BLaER1 (cell line): Measurements from ENCODE around the gene DNHD1.

Experiments
- H3K27ac ChIP-seq: shearing (Covaris generic); formaldehyde crosslinking; 2 replicates; pipeline ENCODE4 v1.8.1; 2022
- H3K27me3 ChIP-seq: shearing (Covaris generic); formaldehyde crosslinking; 2 replicates; pipeline ENCODE4 v1.8.1; 2022
- H3K36me3 ChIP-seq: shearing (Covaris generic); formaldehyde crosslinking; 2 replicates; pipeline ENCODE4 v1.8.1; 2022
- H3K4me1 ChIP-seq: shearing (Covaris generic); formaldehyde crosslinking; 2 replicates; pipeline ENCODE4 v1.8.1; 2022
- H3K4me2 ChIP-seq: shearing (Covaris generic); formaldehyde crosslinking; 2 replicates; pipeline ENCODE4 v1.8.1; 2022
- H3K4me3 ChIP-seq: shearing (Covaris generic); formaldehyde crosslinking; 2 replicates; pipeline ENCODE4 v1.8.1; 2022
- H3K9ac ChIP-seq: shearing (Covaris generic); formaldehyde crosslinking; 2 replicates; pipeline ENCODE4 v1.8.1; 2022
- H3K9me3 ChIP-seq: shearing (Covaris generic); formaldehyde crosslinking; 2 replicates; pipeline ENCODE4 v1.8.1; 2022
- H4K20me1 ChIP-seq: shearing (Covaris generic); formaldehyde crosslinking; 2 replicates; pipeline ENCODE4 v1.8.1; 2022
- Cebpa-rat ChIP-seq: shearing (Covaris generic); IDR thresholded peaks from 2 replicates; pipeline ENCODE4 v1.8.1; 2022

DNHD1 gene

GRCh38 chr11:6609502-6610015, 112.5 kb downstream of the DNHD1 start:
- no peak overlapping the region for H3K4me2 ChIP-seq
- H3K27ac ChIP-seq = no peak overlapping the region
- H3K4me3 ChIP-seq = no peak overlapping the region
- peaks cover 56% of the 10 kb centered on the region for H3K4me1 ChIP-seq
- H3K36me3 ChIP-seq = peaks cover 45% of the 10 kb centered on the region
- no peaks in the 10 kb centered on the region; the same call in 1 of the 2 replicates for H3K27me3 ChIP-seq
- H4K20me1 ChIP-seq = peaks cover 33% of the 10 kb centered on the region; the same call in 1 of the 2 replicates
- H3K9me3 ChIP-seq = no peaks in the 10 kb centered on the region
- TF ChIP-seq Cebpa-rat = no peak
- no peak overlapping the region for H3K9ac ChIP-seq

- Histone ChIP-seq H3K9me3 (no peaks in the 10 kb centered on the region), H4K20me1 (peaks cover 26% of the 10 kb centered on the region; the same call in 1 of the 2 replicates), H3K27ac (peak overlapping the region; percentile 91; the same call in 1 of the 2 replicates), H3K36me3 (peaks cover 55% of the 10 kb centered on the region), H3K4me3 (peak overlapping the region; percentile 92), H3K4me2 (peak overlapping the region; percentile 98), H3K9ac (peak overlapping the region; percentile 94), H3K27me3 (no peaks in the 10 kb centered on the region; the same call in 1 of the 2 replicates), H3K4me1 (peaks cover 46% of the 10 kb centered on the region)
- TF ChIP-seq Cebpa-rat = no peak
Measured at GRCh38 chr11:6610591-6610990, 113.5 kb downstream of the DNHD1 start.

GRCh38 chr11:6611092-6611962, 114.2 kb downstream of the DNHD1 start:
- peaks cover 24% of the 10 kb centered on the region; the same call in 1 of the 2 replicates for H4K20me1 ChIP-seq
- peak overlapping the region; percentile 94 for H3K9ac ChIP-seq
- TF ChIP-seq Cebpa-rat = no peak
- peaks cover 39% of the 10 kb centered on the region for H3K4me1 ChIP-seq
- H3K4me3 ChIP-seq = peak overlapping the region; percentile 92
- H3K4me2 ChIP-seq = peak overlapping the region; percentile 98
- H3K27ac ChIP-seq = peak overlapping the region; percentile 91
- H3K9me3 ChIP-seq = no peaks in the 10 kb centered on the region
- no peaks in the 10 kb centered on the region; the same call in 1 of the 2 replicates for H3K27me3 ChIP-seq
- peaks cover 63% of the 10 kb centered on the region for H3K36me3 ChIP-seq

GRCh38 chr11:6611963-6612212, 114.8 kb downstream of the DNHD1 start:
- Histone ChIP-seq H3K27ac (peak overlapping the region; percentile 91), H3K27me3 (no peaks in the 10 kb centered on the region; the same call in 1 of the 2 replicates), H3K36me3 (peaks cover 68% of the 10 kb centered on the region), H3K9ac (peak overlapping the region; percentile 94), H3K4me3 (peak overlapping the region; percentile 92), H4K20me1 (peaks cover 18% of the 10 kb centered on the region; the same call in 1 of the 2 replicates), H3K4me1 (peaks cover 33% of the 10 kb centered on the region), H3K4me2 (peak overlapping the region; percentile 98), H3K9me3 (no peaks in the 10 kb centered on the region)
- TF ChIP-seq Cebpa-rat = no peak

GRCh38 chr11:6612213-6613041, 115.3 kb downstream of the DNHD1 start, which contains the start of gene TAF10:
Gene TAF10, minus strand, starts transcription at chr11:6612216. Its CDS starts 27 bp downstream, at chr11:6612189.
- Histone ChIP-seq H3K27me3 (no peaks in the 10 kb centered on the region; the same call in 1 of the 2 replicates), H3K36me3 (peaks cover 71% of the 10 kb centered on the region), H3K9ac (peak within 1 kb of the TSS; percentile 94), H4K20me1 (peaks cover 15% of the 10 kb centered on the region; the same call in 1 of the 2 replicates), H3K4me1 (peaks cover 30% of the 10 kb centered on the region), H3K4me2 (peak within 1 kb of the TSS; percentile 98), H3K27ac (peak within 1 kb of the TSS; percentile 91), H3K9me3 (no peaks in the 10 kb centered on the region), H3K4me3 (peak within 1 kb of the TSS; percentile 92)
- no peak for TF ChIP-seq Cebpa-rat

GRCh38 chr11:6613496-6613895, 116.4 kb downstream of the DNHD1 start:
- Histone ChIP-seq H3K9me3 (no peaks in the 10 kb centered on the region), H3K36me3 (peaks cover 60% of the 10 kb centered on the region), H3K27ac (no peak overlapping the region), H3K9ac (no peak overlapping the region), H3K4me2 (peak overlapping the region; percentile 98), H3K27me3 (no peaks in the 10 kb centered on the region; the same call in 1 of the 2 replicates), H4K20me1 (peaks cover 15% of the 10 kb centered on the region; the same call in 1 of the 2 replicates), H3K4me3 (no peak overlapping the region), H3K4me1 (peaks cover 34% of the 10 kb centered on the region)
- no peak for TF ChIP-seq Cebpa-rat

GRCh38 chr11:6614446-6614845, 117.4 kb downstream of the DNHD1 start:
- peaks cover 15% of the 10 kb centered on the region; the same call in 1 of the 2 replicates for H4K20me1 ChIP-seq
- H3K9ac ChIP-seq = no peak overlapping the region
- H3K4me1 ChIP-seq = peaks cover 39% of the 10 kb centered on the region
- no peak overlapping the region for H3K4me2 ChIP-seq
- H3K4me3 ChIP-seq = no peak overlapping the region
- no peak for TF ChIP-seq Cebpa-rat
- no peaks in the 10 kb centered on the region for H3K9me3 ChIP-seq
- H3K36me3 ChIP-seq = peaks cover 50% of the 10 kb centered on the region
- no peak overlapping the region for H3K27ac ChIP-seq
- H3K27me3 ChIP-seq = no peaks in the 10 kb centered on the region; the same call in 1 of the 2 replicates

GRCh38 chr11:6615046-6615445, 118.0 kb downstream of the DNHD1 start:
- Histone ChIP-seq H3K27me3 (no peaks in the 10 kb centered on the region; the same call in 1 of the 2 replicates), H3K4me3 (no peak overlapping the region), H3K9ac (no peak overlapping the region), H3K4me2 (no peak overlapping the region), H3K4me1 (peaks cover 45% of the 10 kb centered on the region), H3K9me3 (no peaks in the 10 kb centered on the region), H3K27ac (no peak overlapping the region), H3K36me3 (peaks cover 44% of the 10 kb centered on the region), H4K20me1 (peaks cover 15% of the 10 kb centered on the region; the same call in 1 of the 2 replicates)
- no peak for TF ChIP-seq Cebpa-rat

- peaks cover 8% of the 10 kb centered on the region; the same call in 1 of the 2 replicates for H4K20me1 ChIP-seq
- no peaks in the 10 kb centered on the region for H3K9me3 ChIP-seq
- TF ChIP-seq Cebpa-rat = no peak
- H3K9ac ChIP-seq = no peak overlapping the region
- H3K27me3 ChIP-seq = no peaks in the 10 kb centered on the region; the same call in 1 of the 2 replicates
- H3K27ac ChIP-seq = no peak overlapping the region
- H3K4me2 ChIP-seq = no peak overlapping the region
- peaks cover 34% of the 10 kb centered on the region for H3K36me3 ChIP-seq
- peaks cover 40% of the 10 kb centered on the region for H3K4me1 ChIP-seq
- H3K4me3 ChIP-seq = no peak overlapping the region
Measured at GRCh38 chr11:6615882-6616585, 119.0 kb downstream of the DNHD1 start.
